Spleen (tissue), 11 donors: ENCODE measurements around the gene MPHOSPH10. TPM values are rescaled to one million over a fixed set of nuclear protein-coding genes. Genes with fewer than 3 reads are reported as not detected.

Experiments used
- DNase-seq: peaks from one replicate; pipeline ENCODE4 v3.0.0-alpha.2; 2020
- H3K27ac ChIP-seq, 8 donors: fragments of 200-600 bp; sonication (generic) in 7 of 8; 1 replicate in 4 of 8; 2 replicates in 4 of 8; pipeline versions ENCODE4 v1.5.0 to v1.8.0; 2016 to 2021; ENCODE audit warnings: inconsistent platforms in 4 of 8, mild to moderate bottlenecking in 4 of 8, moderate library complexity in 1 of 8
- H3K27me3 ChIP-seq, 7 donors: fragments of 200-600 bp; sonication (generic) in 6 of 7; replicated peaks in 1 of 7; 1 replicate in 4 of 7; 2 replicates in 3 of 7; pipeline versions ENCODE4 v1.5.0 to v1.8.0; 2016 to 2021; ENCODE audit warnings: inconsistent platforms in 3 of 7, mild to moderate bottlenecking in 1 of 7
- H3K36me3 ChIP-seq, 6 donors: fragments of 200-600 bp; sonication (generic) in 5 of 6; 1 replicate in 4 of 6; 2 replicates in 2 of 6; pipeline versions ENCODE4 v1.5.0 to v1.8.0; 2016 to 2021; ENCODE audit warnings: inconsistent platforms in 2 of 6
- H3K4me1 ChIP-seq, 6 donors: fragments of 200-600 bp; sonication (generic) in 5 of 6; 1 replicate in 3 of 6; 2 replicates in 3 of 6; pipeline versions ENCODE4 v1.5.0 to v1.8.0; 2016 to 2021; ENCODE audit warnings: inconsistent platforms in 3 of 6
- H3K4me3 ChIP-seq, 8 donors: fragments of 200-600 bp; sonication (generic) in 7 of 8; 1 replicate in 4 of 8; 2 replicates in 4 of 8; pipeline versions ENCODE4 v1.5.0 to v1.8.0; 2016 to 2021; ENCODE audit warnings: inconsistent platforms in 4 of 8, mild to moderate bottlenecking in 4 of 8, moderate library complexity in 2 of 8
- H3K9me3 ChIP-seq, 8 donors: fragments of 200-600 bp; sonication (generic) in 7 of 8; 1 replicate in 4 of 8; 2 replicates in 4 of 8; pipeline versions ENCODE4 v1.5.0 to v1.8.0; 2016 to 2021; ENCODE audit warnings: inconsistent platforms in 4 of 8
- CTCF ChIP-seq, 11 experiments: fragments of 200-600 bp in 7 of 11; fragments of 450-650 bp in 4 of 11; sonication (generic) in 4 of 11; IDR thresholded peaks in 8 of 11; conservative IDR thresholded peaks in 3 of 11; 1 replicate in 7 of 11; 2 replicates in 4 of 11; pipeline versions ENCODE4 v1.4.0 to v1.8.0; 2016 to 2021; ENCODE audit warnings: antibody characterized with exemption in 11 of 11, inconsistent platforms in 4 of 11, mild to moderate bottlenecking in 1 of 11
- POLR2A ChIP-seq, 3 donors: fragments of 450-650 bp; IDR thresholded peaks; one replicate each; pipeline ENCODE4 v1.5.1; 2017; ENCODE audit warnings: antibody characterized with exemption in 3 of 3, mild to moderate bottlenecking in 1 of 3
- POLR2AphosphoS5 ChIP-seq, 3 donors: sonication (generic); formaldehyde crosslinking; IDR thresholded peaks; one replicate each; pipeline ENCODE4 v1.5.1; 2017; ENCODE audit warnings: antibody characterized with exemption in 3 of 3
- WGBS, 5 donors: extraction: QIAGEN DNeasy Blood & Tissue Kit in 3 of 5; methylation state at CpG; one replicate each; pipeline versions ENCODE4 v1.1.5 to v1.1.7; 2013 to 2018; 5-methylcytosine and 5-hydroxymethylcytosine counted together
- intact Hi-C: fragments of 100-400 bp; cut with DNase I; formaldehyde crosslinking; loops from one replicate; pipeline ENCODE4 v1.15.0; 2023; ENCODE audit warnings: low total_unique reads
- polyA plus RNA-seq, 3 donors: library from polyadenylated mRNA; stranded (reverse); fragments of 200-250 nt; gene quantifications; one replicate each; pipeline ENCODE4 v1.2.1, GENCODE V29; 2013
- total RNA-seq, 7 donors: library from RNA; depleted of rRNA in 3 of 7; stranded (reverse); fragments of >200 nt in 3 of 7; fragmentation: NEBNext Ultra II Directional in 4 of 7; extraction: Animal tissue kit (Norgen Biotek cat#: 25700) in 4 of 7; gene quantifications; one replicate each; pipeline versions ENCODE4 v1.1.0 to v1.2.1, GENCODE V29; 2016 to 2021
- donor health status: healthy with polysubstance abuse.
- donor health status: DM: no; HTN: no; CAD: no; lungs with moderate emphysema.
- donor health status: DM: no; HTN: no; CAD: no.
- donor health status: Bipolar disorder and iron deficiency.
- donor health status: healthy.
- donor health status: DM: no; HTN: no; CAD: no.
- donor health status: DM: yes; HTN: yes; CAD: no.

MPHOSPH10 gene
- total and polyA plus RNA-seq, 10 donors = 20.3 to 35.2 (median 24.2) TPM

DNA sequence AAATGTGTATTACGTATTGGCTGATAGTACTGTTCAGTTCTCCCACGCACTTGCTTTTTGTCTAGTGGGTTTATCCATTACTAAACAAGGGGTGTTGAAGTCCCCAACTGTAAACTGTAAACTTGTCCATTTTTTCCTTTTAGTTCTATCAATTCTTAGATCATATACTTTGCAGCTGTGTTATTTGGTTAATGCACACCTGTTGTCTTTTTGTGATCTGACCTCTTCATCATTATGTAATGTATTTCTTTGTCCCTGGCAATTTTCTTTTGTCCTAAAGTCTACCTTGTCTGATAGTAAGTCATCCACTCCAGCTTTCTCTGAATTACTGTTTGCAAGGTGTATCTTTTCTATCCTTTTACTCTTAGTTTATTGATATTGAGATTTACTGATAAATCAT is 22.3 kb upstream of the MPHOSPH10 start:
- TF ChIP-seq POLR2A (IDR thresholded peaks at IDR 0.05) (no peak), POLR2AphosphoS5 (IDR thresholded peaks at IDR 0.05) (no peak), CTCF (IDR thresholded peaks at IDR 0.05 in 8 of 11, conservative IDR thresholded peaks at IDR 0.05 in 3 of 11) (no peak)
- Histone ChIP-seq H3K36me3 (peaks cover 0 to 40% (median 12%) of the 10 kb centered on the region in 6 donors), H3K4me1 (no peaks in the 10 kb centered on the region), H3K27ac (no peak overlapping the region), H3K27me3 (no peaks in the 10 kb centered on the region), H3K9me3 (no peaks in the 10 kb centered on the region), H3K4me3 (no peak overlapping the region)
- no peak for DNase-seq
- 90 to 100% (median 95%) methylated on average over 2 of the region's 2 CpGs for WGBS, 5 donors
- intact Hi-C loops = no loop called here

GRCh38 chr2:71113843-71114242 is 16.6 kb upstream of the MPHOSPH10 start:
- no peak overlapping the region for H3K4me3 ChIP-seq
- 93 to 97% (median 96%) methylated on average over 1 of the region's 1 CpG for WGBS, 5 donors
- H3K27ac ChIP-seq = no peak overlapping the region
- no peak for DNase-seq
- H3K36me3 ChIP-seq = peaks cover 0 to 91% (median 23%) of the 10 kb centered on the region in 6 donors
- H3K9me3 ChIP-seq = no peaks in the 10 kb centered on the region
- H3K27me3 ChIP-seq = no peaks in the 10 kb centered on the region
- no peaks in the 10 kb centered on the region for H3K4me1 ChIP-seq
- intact Hi-C loops = no loop called here
- TF ChIP-seq CTCF (IDR thresholded peaks at IDR 0.05 in 8 of 11, conservative IDR thresholded peaks at IDR 0.05 in 3 of 11) (no peak), POLR2A (IDR thresholded peaks at IDR 0.05) (no peak)

- Histone ChIP-seq H3K4me3 (no peak overlapping the region), H3K9me3 (no peaks in the 10 kb centered on the region), H3K4me1 (no peaks in the 10 kb centered on the region), H3K27me3 (no peaks in the 10 kb centered on the region), H3K36me3 (peaks cover 0 to 98% (median 25%) of the 10 kb centered on the region in 6 donors), H3K27ac (no peak overlapping the region)
- DNase-seq = no peak
- TF ChIP-seq POLR2A (IDR thresholded peaks at IDR 0.05) (no peak), POLR2AphosphoS5 (IDR thresholded peaks at IDR 0.05) (no peak), CTCF (IDR thresholded peaks at IDR 0.05 in 8 of 11, conservative IDR thresholded peaks at IDR 0.05 in 3 of 11) (no peak)
- intact Hi-C loops = no loop called here
Measured at GRCh38 chr2:71117063-71117462, 13.4 kb upstream of the MPHOSPH10 start.

- H3K27ac ChIP-seq = no peak overlapping the region
Measured at GRCh38 chr2:71120195-71120594, 10.2 kb upstream of the MPHOSPH10 start.

More at GRCh38 chr2:71120195-71120594, 10.2 kb upstream of the MPHOSPH10 start:
- WGBS, 5 donors = 86 to 94% (median 88%) methylated on average over 6 of the region's 6 CpGs
- Histone ChIP-seq H3K27me3 (no peaks in the 10 kb centered on the region), H3K4me3 (no peak overlapping the region), H3K4me1 (no peaks in the 10 kb centered on the region), H3K36me3 (peaks cover 0 to 89% (median 29%) of the 10 kb centered on the region in 6 donors), H3K9me3 (no peaks in the 10 kb centered on the region)
- no peak for DNase-seq
- TF ChIP-seq CTCF (IDR thresholded peaks at IDR 0.05 in 8 of 11, conservative IDR thresholded peaks at IDR 0.05 in 3 of 11) (no peak), POLR2AphosphoS5 (IDR thresholded peaks at IDR 0.05) (no peak), POLR2A (IDR thresholded peaks at IDR 0.05) (no peak)
- intact Hi-C loops = no loop called here
